Measurements from ENCODE around the gene WFDC2.

WFDC2 gene

DNA sequence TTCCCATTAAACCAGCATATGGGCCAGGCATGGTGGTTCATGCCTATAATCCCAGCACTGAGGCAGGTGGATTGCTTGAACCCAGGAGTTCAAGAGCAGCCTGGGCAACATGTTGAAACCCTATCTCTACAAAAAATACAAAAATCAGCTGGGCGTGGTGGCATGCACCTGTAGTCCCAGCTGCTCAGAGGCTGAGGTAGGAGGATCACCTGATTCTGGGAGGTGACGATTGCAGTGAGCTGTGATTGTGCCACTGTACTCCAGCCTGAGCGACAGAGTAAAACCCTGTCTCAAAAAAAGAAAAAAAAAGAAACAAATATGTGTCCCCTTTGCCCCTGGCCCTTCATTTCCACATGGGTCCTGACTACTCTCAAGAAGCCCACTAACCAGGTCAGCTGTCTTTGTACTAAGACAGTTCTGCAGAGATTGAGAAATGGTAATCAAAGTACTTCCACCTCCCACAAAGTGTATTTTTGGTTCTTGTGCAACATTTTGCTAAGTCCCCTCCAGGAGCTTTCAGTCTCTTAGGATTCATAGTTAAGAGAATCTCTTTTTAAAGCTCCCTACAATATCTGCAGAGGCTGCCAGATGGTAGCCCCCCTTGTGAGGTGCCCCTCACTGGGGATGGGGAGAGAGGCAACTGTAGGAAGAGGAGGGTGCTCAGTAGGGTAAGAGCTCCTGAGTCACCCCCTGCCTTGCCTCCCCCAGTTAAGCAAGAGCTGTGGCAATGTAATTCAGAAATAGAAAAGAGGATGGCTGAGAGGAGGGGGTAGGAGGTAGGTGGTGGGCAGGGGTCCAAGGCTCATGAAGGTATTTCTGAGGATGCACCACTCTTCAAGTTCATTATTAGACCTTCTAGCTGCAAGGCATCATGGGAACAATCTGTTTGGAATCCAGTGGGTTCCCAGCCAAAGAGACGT is 16.5 kb upstream of the WFDC2 start:
- Histone ChIP-seq H3K9me3 (ENCODE audit: control insufficient read depth, insufficient read depth, low read length) (no peaks in the 10 kb centered on the region), H3K36me3 (ENCODE audit: control insufficient read depth, insufficient read depth, low read length) (no peaks in the 10 kb centered on the region)

GRCh38 chr20:45456632-45457031 is 12.9 kb upstream of the WFDC2 start:
- H3K36me3 ChIP-seq (ENCODE audit: control insufficient read depth, insufficient read depth, low read length) = no peaks in the 10 kb centered on the region
- H3K4me3 ChIP-seq (ENCODE audit: low read depth, low read length) = no peak overlapping the region
- H3K9me3 ChIP-seq (ENCODE audit: control insufficient read depth, insufficient read depth, low read length) = no peaks in the 10 kb centered on the region
- no peaks in the 10 kb centered on the region for H3K27me3 ChIP-seq (ENCODE audit: control insufficient read depth, insufficient read depth, low read length)
- H3K4me1 ChIP-seq (ENCODE audit: control insufficient read depth, insufficient read depth, low read length) = no peaks in the 10 kb centered on the region
- H3K27ac ChIP-seq (ENCODE audit: low read depth, low read length) = no peak overlapping the region
- no peak overlapping the region for H3K9ac ChIP-seq (ENCODE audit: low read depth, low read length)

More for the DNA sequence above, 16.5 kb upstream of the WFDC2 start:
- H3K4me3 ChIP-seq (ENCODE audit: low read depth, low read length) = no peak overlapping the region
- peaks cover 2% of the 10 kb centered on the region; the same call in 1 of the 2 replicates for H3K4me1 ChIP-seq (ENCODE audit: control insufficient read depth, insufficient read depth, low read length)
- H3K27me3 ChIP-seq (ENCODE audit: control insufficient read depth, insufficient read depth, low read length) = no peaks in the 10 kb centered on the region
- no peak overlapping the region for H3K9ac ChIP-seq (ENCODE audit: low read depth, low read length)
- H3K27ac ChIP-seq (ENCODE audit: low read depth, low read length) = no peak overlapping the region

DNA sequence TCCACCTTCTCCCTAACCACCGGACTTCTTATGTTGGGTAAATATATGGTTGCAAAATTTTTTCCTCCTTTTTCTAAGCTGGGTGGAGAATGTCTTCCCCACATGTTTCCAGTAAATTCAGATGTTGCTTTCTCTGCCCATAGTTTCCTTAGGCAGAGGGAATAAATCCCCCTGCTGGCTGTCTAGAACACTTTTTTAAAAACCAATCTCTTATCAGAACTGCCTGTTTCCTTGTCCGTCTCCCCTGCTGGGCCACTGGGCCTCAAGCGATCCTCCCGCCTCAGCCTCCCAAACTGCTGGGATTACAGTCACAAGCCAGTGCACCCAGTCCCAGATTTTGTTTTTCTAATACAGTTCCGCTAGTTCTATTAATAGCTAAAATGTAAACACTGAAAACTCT is 9.9 kb upstream of the WFDC2 start:
- H3K27me3 ChIP-seq (ENCODE audit: control insufficient read depth, insufficient read depth, low read length) = no peaks in the 10 kb centered on the region
- H3K27ac ChIP-seq (ENCODE audit: low read depth, low read length) = no peak overlapping the region
- H3K36me3 ChIP-seq (ENCODE audit: control insufficient read depth, insufficient read depth, low read length) = no peaks in the 10 kb centered on the region
- H3K9ac ChIP-seq (ENCODE audit: low read depth, low read length) = no peak overlapping the region
- no peaks in the 10 kb centered on the region for H3K4me1 ChIP-seq (ENCODE audit: control insufficient read depth, insufficient read depth, low read length)
- H3K4me3 ChIP-seq (ENCODE audit: low read depth, low read length) = no peak overlapping the region
- no peaks in the 10 kb centered on the region for H3K9me3 ChIP-seq (ENCODE audit: control insufficient read depth, insufficient read depth, low read length)

- H3K36me3 ChIP-seq (ENCODE audit: control insufficient read depth, insufficient read depth, low read length) = no peaks in the 10 kb centered on the region
- no peaks in the 10 kb centered on the region for H3K27me3 ChIP-seq (ENCODE audit: control insufficient read depth, insufficient read depth, low read length)
- no peak overlapping the region for H3K4me3 ChIP-seq (ENCODE audit: low read depth, low read length)
These were observed 8.3 kb upstream of the WFDC2 start for GRCh38 chr20:45461225-45461624.

DNA sequence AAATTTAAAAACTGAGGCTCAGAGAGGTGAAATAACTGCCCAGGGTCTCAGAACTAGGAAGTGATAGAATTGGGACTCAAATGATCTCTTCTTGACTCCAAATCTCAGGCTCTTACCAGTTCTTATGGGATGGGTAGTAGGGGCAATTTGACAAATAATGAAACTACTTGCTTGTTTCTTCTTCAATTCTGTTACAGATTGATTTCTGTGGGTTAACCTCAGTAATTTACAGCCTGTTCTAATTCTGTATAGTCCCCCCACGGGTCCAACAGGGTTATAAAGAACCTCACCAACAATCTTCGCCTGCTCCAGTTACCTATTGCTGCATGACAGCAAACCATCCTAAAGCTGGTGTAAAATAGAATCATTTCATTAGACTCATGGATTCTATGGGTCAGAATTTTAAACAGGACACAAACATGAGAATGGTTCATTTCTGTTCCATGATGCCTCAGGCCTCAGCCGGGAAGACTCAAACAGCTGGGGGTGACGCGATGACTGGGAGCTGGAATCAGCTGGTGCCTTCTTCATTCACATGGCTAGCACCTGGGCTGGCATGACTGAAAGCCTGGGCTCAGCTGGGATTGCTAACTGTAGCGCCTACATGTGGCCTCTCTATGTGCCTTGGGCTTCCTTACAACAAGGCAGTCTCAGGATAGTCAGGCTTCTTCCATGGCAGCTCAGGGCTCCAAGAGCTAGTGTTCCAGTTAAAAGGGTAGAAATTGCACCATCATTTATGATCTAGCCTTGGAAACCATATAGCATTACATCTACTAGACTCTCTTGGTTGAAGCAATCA is 6.6 kb upstream of the WFDC2 start:
- H3K9me3 ChIP-seq (ENCODE audit: control insufficient read depth, insufficient read depth, low read length) = no peaks in the 10 kb centered on the region
- no peak overlapping the region for H3K4me3 ChIP-seq (ENCODE audit: low read depth, low read length)
- no peaks in the 10 kb centered on the region for H3K36me3 ChIP-seq (ENCODE audit: control insufficient read depth, insufficient read depth, low read length)
- peaks cover 4% of the 10 kb centered on the region for H3K4me1 ChIP-seq (ENCODE audit: control insufficient read depth, insufficient read depth, low read length)
- no peaks in the 10 kb centered on the region; the same call in 1 of the 2 replicates for H3K27me3 ChIP-seq (ENCODE audit: control insufficient read depth, insufficient read depth, low read length)
- H3K9ac ChIP-seq (ENCODE audit: low read depth, low read length) = no peak overlapping the region
- H3K27ac ChIP-seq (ENCODE audit: low read depth, low read length) = no peak overlapping the region

More at GRCh38 chr20:45461225-45461624, 8.3 kb upstream of the WFDC2 start:
- Histone ChIP-seq H3K4me1 (ENCODE audit: control insufficient read depth, insufficient read depth, low read length) (peaks cover 4% of the 10 kb centered on the region; the same call in 1 of the 2 replicates), H3K9me3 (ENCODE audit: control insufficient read depth, insufficient read depth, low read length) (no peaks in the 10 kb centered on the region), H3K9ac (ENCODE audit: low read depth, low read length) (no peak overlapping the region), H3K27ac (ENCODE audit: low read depth, low read length) (no peak overlapping the region)

DNA sequence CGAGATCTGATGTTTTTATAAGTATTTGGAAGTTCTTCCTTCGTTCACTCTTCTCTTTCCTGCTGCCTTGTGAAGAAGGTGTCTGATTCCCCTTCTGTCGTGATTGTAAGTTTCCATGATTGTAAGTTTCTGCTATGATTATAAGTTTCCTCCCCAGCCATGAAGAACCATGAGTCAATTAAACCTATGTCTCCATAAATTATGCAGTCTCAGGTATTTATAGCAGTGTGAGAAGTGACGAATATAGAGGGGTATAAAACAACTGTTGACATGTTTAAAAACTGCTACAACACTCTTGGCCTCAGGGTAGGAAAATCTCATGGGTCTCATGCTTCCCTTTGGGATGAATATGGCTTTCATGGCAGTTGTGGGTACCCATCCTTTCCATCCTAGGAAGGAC is 5.8 kb upstream of the WFDC2 start:
- Histone ChIP-seq H3K27me3 (ENCODE audit: control insufficient read depth, insufficient read depth, low read length) (peaks cover 5% of the 10 kb centered on the region), H3K27ac (ENCODE audit: low read depth, low read length) (no peak overlapping the region), H3K4me3 (ENCODE audit: low read depth, low read length) (no peak overlapping the region), H3K9ac (ENCODE audit: low read depth, low read length) (no peak overlapping the region), H3K36me3 (ENCODE audit: control insufficient read depth, insufficient read depth, low read length) (no peaks in the 10 kb centered on the region), H3K9me3 (ENCODE audit: control insufficient read depth, insufficient read depth, low read length) (no peaks in the 10 kb centered on the region), H3K4me1 (ENCODE audit: control insufficient read depth, insufficient read depth, low read length) (peaks cover 4% of the 10 kb centered on the region)

DNA sequence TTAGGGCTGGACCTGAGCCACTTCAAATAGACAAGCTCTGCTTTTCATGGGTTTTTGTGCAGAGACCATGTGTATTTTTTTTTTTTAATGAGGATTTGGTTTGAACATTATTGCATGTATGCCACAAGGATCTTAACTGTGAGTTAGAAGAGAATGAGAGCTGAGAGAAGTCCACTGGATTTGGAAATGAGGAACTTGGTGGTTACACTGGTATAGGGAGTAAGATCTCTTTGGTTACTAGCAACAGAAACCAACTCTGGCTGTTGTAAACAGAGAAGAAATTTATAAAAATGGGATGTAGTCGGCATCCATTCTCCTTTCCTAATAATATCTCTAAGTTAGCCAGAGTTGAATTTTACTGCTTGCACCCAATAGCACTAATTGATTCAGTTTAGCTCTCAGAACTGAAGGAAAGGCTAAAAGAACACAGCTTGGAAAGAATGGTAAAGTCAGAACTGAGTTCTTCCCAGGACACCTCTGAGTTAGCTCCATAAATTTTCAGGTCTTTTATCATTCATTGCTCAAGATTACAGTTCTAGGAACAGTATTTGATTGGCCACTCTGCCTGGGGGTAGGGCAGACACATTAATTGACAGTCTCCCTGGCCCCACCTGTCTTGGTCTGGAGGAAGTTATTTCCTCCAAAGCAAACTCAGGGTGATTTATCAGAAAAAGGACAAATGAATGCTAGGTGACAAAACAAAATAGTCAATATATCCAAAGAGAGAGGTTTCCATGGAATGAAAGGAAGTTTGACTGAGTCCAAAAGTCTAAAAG is 3.9 kb upstream of the WFDC2 start:
- no peak overlapping the region for H3K27ac ChIP-seq (ENCODE audit: low read depth, low read length)
- H3K9ac ChIP-seq (ENCODE audit: low read depth, low read length) = no peak overlapping the region
- peaks cover 9% of the 10 kb centered on the region for H3K4me1 ChIP-seq (ENCODE audit: control insufficient read depth, insufficient read depth, low read length)
- no peaks in the 10 kb centered on the region for H3K36me3 ChIP-seq (ENCODE audit: control insufficient read depth, insufficient read depth, low read length)
- H3K9me3 ChIP-seq (ENCODE audit: control insufficient read depth, insufficient read depth, low read length) = no peaks in the 10 kb centered on the region
- no peak overlapping the region for H3K4me3 ChIP-seq (ENCODE audit: low read depth, low read length)
- H3K27me3 ChIP-seq (ENCODE audit: control insufficient read depth, insufficient read depth, low read length) = peaks cover 16% of the 10 kb centered on the region

DNA sequence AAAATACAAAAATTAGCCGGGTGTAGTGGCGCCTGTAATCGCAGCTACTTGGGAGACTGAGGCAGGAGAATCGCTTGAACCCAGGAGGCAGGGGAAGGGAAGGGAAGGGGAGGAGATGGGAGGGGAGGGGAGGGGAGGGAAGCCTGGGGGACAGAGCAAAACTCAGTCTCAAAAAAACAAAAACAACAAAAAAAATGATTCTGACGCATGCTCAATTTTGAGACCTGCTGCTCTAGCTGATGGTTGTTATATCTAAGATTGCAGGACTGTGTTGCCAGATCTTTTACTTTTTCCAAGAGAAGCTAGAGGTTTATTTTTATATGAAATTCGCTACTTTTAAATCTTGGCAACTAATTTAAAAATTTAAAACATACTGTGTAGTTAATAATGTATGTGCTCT is 2.4 kb upstream of the WFDC2 start:
- Histone ChIP-seq H3K9ac (ENCODE audit: low read depth, low read length) (no peak overlapping the region), H3K27me3 (ENCODE audit: control insufficient read depth, insufficient read depth, low read length) (peaks cover 25% of the 10 kb centered on the region), H3K36me3 (ENCODE audit: control insufficient read depth, insufficient read depth, low read length) (no peaks in the 10 kb centered on the region), H3K27ac (ENCODE audit: low read depth, low read length) (no peak overlapping the region), H3K9me3 (ENCODE audit: control insufficient read depth, insufficient read depth, low read length) (no peaks in the 10 kb centered on the region), H3K4me3 (ENCODE audit: low read depth, low read length) (no peak overlapping the region), H3K4me1 (ENCODE audit: control insufficient read depth, insufficient read depth, low read length) (peaks cover 14% of the 10 kb centered on the region)

DNA sequence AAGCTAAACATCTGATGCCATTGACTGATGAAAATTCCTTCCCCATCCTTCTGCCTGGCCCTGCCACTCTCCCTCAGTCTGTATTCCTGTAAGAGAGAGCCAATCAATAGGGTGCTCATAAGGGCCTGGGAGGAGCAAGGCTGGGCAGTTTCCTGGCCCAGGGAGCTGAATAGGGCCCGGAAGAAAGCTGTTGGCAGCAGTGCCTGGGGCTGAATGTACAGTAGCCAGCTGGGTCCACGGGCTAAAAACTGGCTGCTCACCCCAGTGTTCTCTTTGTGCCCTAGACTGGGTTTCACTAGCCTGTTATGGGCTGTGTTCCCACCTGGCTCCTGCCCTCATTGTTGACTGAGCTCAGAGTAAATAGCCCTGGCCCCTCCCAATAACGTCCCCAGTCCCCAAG is 1.7 kb upstream of the WFDC2 start:
- no peak overlapping the region for H3K4me3 ChIP-seq (ENCODE audit: low read depth, low read length)
- no peak overlapping the region for H3K9ac ChIP-seq (ENCODE audit: low read depth, low read length)
- no peak overlapping the region for H3K27ac ChIP-seq (ENCODE audit: low read depth, low read length)
- peaks cover 14% of the 10 kb centered on the region for H3K4me1 ChIP-seq (ENCODE audit: control insufficient read depth, insufficient read depth, low read length)
- H3K36me3 ChIP-seq (ENCODE audit: control insufficient read depth, insufficient read depth, low read length) = no peaks in the 10 kb centered on the region
- H3K27me3 ChIP-seq (ENCODE audit: control insufficient read depth, insufficient read depth, low read length) = peaks cover 25% of the 10 kb centered on the region
- no peaks in the 10 kb centered on the region for H3K9me3 ChIP-seq (ENCODE audit: control insufficient read depth, insufficient read depth, low read length)

DNA sequence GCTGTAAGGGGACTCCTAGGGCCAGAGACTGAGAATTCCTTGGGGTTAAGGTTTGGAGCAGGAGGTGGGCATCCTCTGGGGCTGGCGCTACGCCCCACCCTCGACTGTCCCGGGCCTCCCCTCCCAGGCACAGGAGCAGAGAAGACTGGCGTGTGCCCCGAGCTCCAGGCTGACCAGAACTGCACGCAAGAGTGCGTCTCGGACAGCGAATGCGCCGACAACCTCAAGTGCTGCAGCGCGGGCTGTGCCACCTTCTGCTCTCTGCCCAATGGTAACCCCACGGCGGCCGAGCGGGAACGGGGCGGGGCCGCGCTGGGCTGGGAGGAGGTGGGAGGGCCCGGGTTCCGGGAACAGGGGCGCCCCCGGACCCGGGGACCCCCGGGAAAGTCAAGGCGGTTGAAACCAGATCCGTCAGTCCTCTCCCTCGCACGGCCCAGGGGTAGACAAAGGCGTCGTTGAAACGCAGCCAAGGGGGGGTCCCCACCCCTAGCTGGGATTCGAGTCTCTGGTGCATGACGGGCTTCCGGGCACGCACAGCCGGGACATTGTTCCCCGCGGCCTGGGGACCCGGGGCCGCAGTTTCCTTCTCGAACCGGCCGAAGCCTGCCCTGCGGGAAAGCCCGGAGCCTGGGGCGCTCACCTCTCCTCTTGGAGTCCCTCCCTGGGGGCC is 844 bp downstream of the WFDC2 start:
- H3K27ac ChIP-seq (ENCODE audit: low read depth, low read length) = peak overlapping the region; percentile 21
- peaks cover 25% of the 10 kb centered on the region for H3K27me3 ChIP-seq (ENCODE audit: control insufficient read depth, insufficient read depth, low read length)
- H3K9me3 ChIP-seq (ENCODE audit: control insufficient read depth, insufficient read depth, low read length) = no peaks in the 10 kb centered on the region
- H3K4me3 ChIP-seq (ENCODE audit: low read depth, low read length) = peak overlapping the region; percentile 67
- H3K9ac ChIP-seq (ENCODE audit: low read depth, low read length) = peak overlapping the region; percentile 26
- H3K4me1 ChIP-seq (ENCODE audit: control insufficient read depth, insufficient read depth, low read length) = peaks cover 14% of the 10 kb centered on the region
- H3K36me3 ChIP-seq (ENCODE audit: control insufficient read depth, insufficient read depth, low read length) = no peaks in the 10 kb centered on the region

Measured in HUES48 (cell line).